HUES48 (cell line): ENCODE measurements around the gene KAZN.

Experiments
- H3K27ac ChIP-seq: one replicate; pipeline ENCODE4 v1.7.0; 2013; ENCODE audit warnings: low read depth, low read length, inconsistent platforms
- H3K27me3 ChIP-seq: 2 replicates; pipeline ENCODE4 v1.6.1; 2013; ENCODE audit warnings: mild to moderate bottlenecking, low read length; ENCODE audit not compliant: control insufficient read depth, insufficient read depth
- H3K36me3 ChIP-seq: 2 replicates; pipeline ENCODE4 v1.6.1; 2013; ENCODE audit warnings: low read length; ENCODE audit not compliant: control insufficient read depth, insufficient read depth
- H3K4me1 ChIP-seq: 2 replicates; pipeline ENCODE4 v1.6.1; 2013; ENCODE audit warnings: mild to moderate bottlenecking, low read length; ENCODE audit not compliant: control insufficient read depth, insufficient read depth
- H3K4me3 ChIP-seq: 2 replicates; pipeline ENCODE4 v1.5.1; 2013; ENCODE audit warnings: mild to moderate bottlenecking, low read depth, low read length
- H3K9ac ChIP-seq: 2 replicates; pipeline ENCODE4 v1.6.1; 2013; ENCODE audit warnings: mild to moderate bottlenecking, low read depth, low read length, moderate library complexity
- H3K9me3 ChIP-seq: 2 replicates; pipeline ENCODE4 v1.6.1; 2013; ENCODE audit warnings: low read length; ENCODE audit not compliant: control insufficient read depth, insufficient read depth

The KAZN gene

GRCh38 chr1:14988636-14989035, 390.2 kb downstream of the KAZN start:
- Histone ChIP-seq H3K27me3 (no peaks in the 10 kb centered on the region), H3K4me1 (no peaks in the 10 kb centered on the region), H3K9ac (no peak overlapping the region), H3K4me3 (no peak overlapping the region), H3K36me3 (no peaks in the 10 kb centered on the region), H3K9me3 (no peaks in the 10 kb centered on the region), H3K27ac (no peak overlapping the region)

- Histone ChIP-seq H3K9ac (no peak overlapping the region), H3K27ac (no peak overlapping the region), H3K27me3 (no peaks in the 10 kb centered on the region), H3K4me1 (no peaks in the 10 kb centered on the region), H3K4me3 (no peak overlapping the region), H3K36me3 (no peaks in the 10 kb centered on the region), H3K9me3 (no peaks in the 10 kb centered on the region)
Measured at GRCh38 chr1:14989931-14990728, 391.6 kb downstream of the KAZN start.

- H3K27me3 ChIP-seq, result no peaks in the 10 kb centered on the region
- H3K9ac ChIP-seq, result no peak overlapping the region
- no peaks in the 10 kb centered on the region for H3K36me3 ChIP-seq
Measured at GRCh38 chr1:14993414-14993813, 394.9 kb downstream of the KAZN start.

GRCh38 chr1:14994148-14994547, 395.7 kb downstream of the KAZN start:
- H3K27ac ChIP-seq, result no peak overlapping the region
- 0 out of 2 replicates have a peak, but pooled peaks cover 10% of the 10 kb centered on the region for H3K4me1 ChIP-seq
- no peak overlapping the region for H3K9ac ChIP-seq

More at GRCh38 chr1:14993414-14993813, 394.9 kb downstream of the KAZN start:
- Histone ChIP-seq H3K9me3 (no peaks in the 10 kb centered on the region), H3K4me3 (no peak overlapping the region), H3K27ac (no peak overlapping the region), H3K4me1 (0 out of 2 replicates have a peak, but pooled peaks cover 10% of the 10 kb centered on the region)

GRCh38 chr1:14994841-14995437, 396.5 kb downstream of the KAZN start:
- Histone ChIP-seq H3K4me3 (no peak overlapping the region), H3K9ac (no peak overlapping the region), H3K9me3 (no peaks in the 10 kb centered on the region), H3K36me3 (no peaks in the 10 kb centered on the region), H3K4me1 (0 out of 2 replicates have a peak, but pooled peaks cover 10% of the 10 kb centered on the region), H3K27me3 (no peaks in the 10 kb centered on the region), H3K27ac (no peak overlapping the region)

More at GRCh38 chr1:14994148-14994547, 395.7 kb downstream of the KAZN start:
- H3K27me3 ChIP-seq, result no peaks in the 10 kb centered on the region
- H3K36me3 ChIP-seq, result no peaks in the 10 kb centered on the region
- no peaks in the 10 kb centered on the region for H3K9me3 ChIP-seq
- no peak overlapping the region for H3K4me3 ChIP-seq

GRCh38 chr1:14996133-14997050, 397.9 kb downstream of the KAZN start:
- Histone ChIP-seq H3K27me3 (no peaks in the 10 kb centered on the region), H3K9me3 (no peaks in the 10 kb centered on the region), H3K27ac (peak overlapping the region; percentile 82), H3K9ac (no peak overlapping the region), H3K36me3 (no peaks in the 10 kb centered on the region), H3K4me1 (0 out of 2 replicates have a peak, but pooled peaks cover 10% of the 10 kb centered on the region), H3K4me3 (no peak overlapping the region)

- H3K4me3 ChIP-seq, result no peak overlapping the region
- H3K4me1 ChIP-seq, result 0 out of 2 replicates have a peak, but pooled peaks cover 10% of the 10 kb centered on the region
- no peak overlapping the region for H3K27ac ChIP-seq
- H3K9ac ChIP-seq, result no peak overlapping the region
- no peaks in the 10 kb centered on the region for H3K9me3 ChIP-seq
- H3K27me3 ChIP-seq, result no peaks in the 10 kb centered on the region
- H3K36me3 ChIP-seq, result no peaks in the 10 kb centered on the region
Measured at GRCh38 chr1:14997646-14998276, 399.3 kb downstream of the KAZN start.

GRCh38 chr1:14999441-14999840, 401.0 kb downstream of the KAZN start:
- Histone ChIP-seq H3K9ac (no peak overlapping the region), H3K27me3 (no peaks in the 10 kb centered on the region), H3K27ac (no peak overlapping the region), H3K4me3 (no peak overlapping the region), H3K4me1 (0 out of 2 replicates have a peak, but pooled peaks cover 10% of the 10 kb centered on the region), H3K36me3 (no peaks in the 10 kb centered on the region), H3K9me3 (no peaks in the 10 kb centered on the region)

GRCh38 chr1:15000030-15000429, 401.5 kb downstream of the KAZN start:
- Histone ChIP-seq H3K4me1 (0 out of 2 replicates have a peak, but pooled peaks cover 10% of the 10 kb centered on the region), H3K4me3 (no peak overlapping the region), H3K36me3 (no peaks in the 10 kb centered on the region), H3K9ac (no peak overlapping the region), H3K27me3 (no peaks in the 10 kb centered on the region), H3K27ac (no peak overlapping the region), H3K9me3 (no peaks in the 10 kb centered on the region)

GRCh38 chr1:15000671-15001070, 402.2 kb downstream of the KAZN start:
- Histone ChIP-seq H3K36me3 (no peaks in the 10 kb centered on the region), H3K4me3 (no peak overlapping the region), H3K4me1 (0 out of 2 replicates have a peak, but pooled peaks cover 10% of the 10 kb centered on the region), H3K27ac (no peak overlapping the region), H3K27me3 (no peaks in the 10 kb centered on the region), H3K9me3 (no peaks in the 10 kb centered on the region), H3K9ac (no peak overlapping the region)
